OCI-LY7 (cell line): Measurements from ENCODE around the gene FBLN1.

ENCODE experiments used
- CTCF ChIP-seq: fragments of 200-600 bp; sonication (generic); conservative IDR thresholded peaks from 2 replicates; pipeline ENCODE4 v1.5.1; 2014; ENCODE audit warnings: mild to moderate bottlenecking, antibody characterized with exemption, low read length, moderate library complexity, mixed read lengths
- EZH2phosphoT487 ChIP-seq: fragments of 200-600 bp; sonication (generic); IDR thresholded peaks from 2 replicates; pipeline ENCODE4 v1.6.1; 2018; ENCODE audit warnings: low read depth, borderline replicate concordance, mild to moderate bottlenecking, mixed run types, antibody characterized with exemption, low read length, moderate library complexity, mixed read lengths

GRCh38 chr22:45478108-45478771 is 24.4 kb upstream of the FBLN1 start:
- TF ChIP-seq EZH2phosphoT487 (no peak), CTCF (no peak)
